ENCODE results near the gene FANCD2OS.

- no peak for TF ChIP-seq CTCF (IDR thresholded peaks at IDR 0.05; ENCODE audit: poor library complexity)
- TF ChIP-seq EZH2phosphoT487 (IDR thresholded peaks at IDR 0.05; ENCODE audit: low read depth, severe bottlenecking, unreplicated experiment), result no peak
- no peak for TF ChIP-seq EZH2 (IDR thresholded peaks at IDR 0.05; ENCODE audit: borderline replicate concordance)
Measured at GRCh38 chr3:10115326-10116137, 7.5 kb upstream of the FANCD2OS start, which contains the start of gene BRK1.

All from hepatocyte (in vitro differentiated cells).